Measurements from ENCODE around the gene DMRT1. TPM values are rescaled to one million over a fixed set of nuclear protein-coding genes. Genes with fewer than 3 reads are reported as not detected.

The DMRT1 gene
- total RNA-seq, result not detected

GRCh38 chr9:841371-842209 lies at the start of gene DMRT1:
Gene DMRT1 (plus strand): TSS chr9:841697. CDS start chr9:841839, 142 bp downstream.
- H3K27me3 Mint-ChIP-seq, result peaks cover 38 to 49% of the 10 kb centered on the region in 2 donors
- no peaks in the 10 kb centered on the region for H3K36me3 Mint-ChIP-seq
- H3K9me3 Mint-ChIP-seq, result no peaks in the 10 kb centered on the region
- no peak within 1 kb of the TSS for H3K27ac Mint-ChIP-seq
- no peaks in the 10 kb centered on the region for H3K4me1 Mint-ChIP-seq (ENCODE audit: low read depth in 2 of 2)
- ATAC-seq (no peak), DNase-seq (ENCODE audit: low spot score) (no peak)
- H3K4me3 Mint-ChIP-seq, result no peak within 1 kb of the TSS

- Mint-ChIP-seq H3K27ac (no peak overlapping the region), H3K27me3 (no peaks in the 10 kb centered on the region), H3K9me3 (no peaks in the 10 kb centered on the region), H3K36me3 (no peaks in the 10 kb centered on the region), H3K4me3 (no peak overlapping the region), H3K4me1 (ENCODE audit: low read depth in 2 of 2) (peaks cover 0 to 7% of the 10 kb centered on the region in 2 donors)
- ATAC-seq (no peak), DNase-seq (ENCODE audit: low spot score) (no peak)
Measured at GRCh38 chr9:792331-793260, 48.9 kb upstream of the DMRT1 start.

- Mint-ChIP-seq H3K36me3 (no peaks in the 10 kb centered on the region), H3K9me3 (no peaks in the 10 kb centered on the region), H3K27ac (no peak overlapping the region), H3K27me3 (no peaks in the 10 kb centered on the region), H3K4me1 (ENCODE audit: low read depth in 2 of 2) (no peaks in the 10 kb centered on the region), H3K4me3 (no peak overlapping the region)
- no peak for ATAC-seq
- DNase-seq (ENCODE audit: low spot score), result no peak
Measured at GRCh38 chr9:794386-794785, 47.1 kb upstream of the DMRT1 start.

- Mint-ChIP-seq H3K36me3 (no peaks in the 10 kb centered on the region), H3K27me3 (peaks cover 5% of the 10 kb centered on the region in 2 donors), H3K4me1 (ENCODE audit: low read depth in 2 of 2) (no peaks in the 10 kb centered on the region), H3K4me3 (no peak overlapping the region), H3K9me3 (no peaks in the 10 kb centered on the region), H3K27ac (no peak overlapping the region)
- ATAC-seq (no peak), DNase-seq (ENCODE audit: low spot score) (no peak)
Measured at GRCh38 chr9:795869-796268, 45.6 kb upstream of the DMRT1 start.

- DNase-seq (ENCODE audit: low spot score), result no peak
- H3K36me3 Mint-ChIP-seq, result no peaks in the 10 kb centered on the region
- no peak for ATAC-seq
- H3K27ac Mint-ChIP-seq, result no peak overlapping the region
- no peak overlapping the region for H3K4me3 Mint-ChIP-seq
- H3K27me3 Mint-ChIP-seq, result peaks cover 16 to 31% of the 10 kb centered on the region in 2 donors
- H3K4me1 Mint-ChIP-seq (ENCODE audit: low read depth in 2 of 2), result no peaks in the 10 kb centered on the region
- H3K9me3 Mint-ChIP-seq, result no peaks in the 10 kb centered on the region
Measured at GRCh38 chr9:800591-801150, 40.8 kb upstream of the DMRT1 start.

GRCh38 chr9:801399-802071 lies 40.0 kb upstream of the DMRT1 start:
- peaks cover 16 to 31% of the 10 kb centered on the region in 2 donors for H3K27me3 Mint-ChIP-seq
- no peaks in the 10 kb centered on the region for H3K9me3 Mint-ChIP-seq
- H3K4me1 Mint-ChIP-seq (ENCODE audit: low read depth in 2 of 2), result no peaks in the 10 kb centered on the region
- DNase-seq (ENCODE audit: low spot score), result no peak
- no peak overlapping the region for H3K4me3 Mint-ChIP-seq
- no peak for ATAC-seq
- H3K36me3 Mint-ChIP-seq, result no peaks in the 10 kb centered on the region
- no peak overlapping the region for H3K27ac Mint-ChIP-seq

GRCh38 chr9:804026-804425 lies 37.5 kb upstream of the DMRT1 start:
- Mint-ChIP-seq H3K4me1 (ENCODE audit: low read depth in 2 of 2) (no peaks in the 10 kb centered on the region), H3K9me3 (no peaks in the 10 kb centered on the region), H3K27ac (no peak overlapping the region), H3K27me3 (peaks cover 23 to 31% of the 10 kb centered on the region in 2 donors), H3K4me3 (no peak overlapping the region), H3K36me3 (no peaks in the 10 kb centered on the region)
- no peak for DNase-seq (ENCODE audit: low spot score)
- no peak for ATAC-seq

- Mint-ChIP-seq H3K36me3 (no peaks in the 10 kb centered on the region), H3K27ac (no peak overlapping the region)
- DNase-seq (ENCODE audit: low spot score), result no peak
Measured at GRCh38 chr9:805151-805550, 36.3 kb upstream of the DMRT1 start.

GRCh38 chr9:806285-807156 lies 35.0 kb upstream of the DMRT1 start:
- Mint-ChIP-seq H3K36me3 (no peaks in the 10 kb centered on the region), H3K27ac (no peak overlapping the region)

More at GRCh38 chr9:805151-805550, 36.3 kb upstream of the DMRT1 start:
- Mint-ChIP-seq H3K9me3 (no peaks in the 10 kb centered on the region), H3K27me3 (peaks cover 23 to 31% of the 10 kb centered on the region in 2 donors), H3K4me3 (no peak overlapping the region), H3K4me1 (ENCODE audit: low read depth in 2 of 2) (no peaks in the 10 kb centered on the region)
- ATAC-seq, result no peak

GRCh38 chr9:811106-811531 lies 30.4 kb upstream of the DMRT1 start:
- ATAC-seq (no peak), DNase-seq (ENCODE audit: low spot score) (no peak)
- H3K4me1 Mint-ChIP-seq (ENCODE audit: low read depth in 2 of 2), result no peaks in the 10 kb centered on the region
- H3K27me3 Mint-ChIP-seq, result peaks cover 0 to 7% of the 10 kb centered on the region in 2 donors
- H3K36me3 Mint-ChIP-seq, result no peaks in the 10 kb centered on the region
- no peaks in the 10 kb centered on the region for H3K9me3 Mint-ChIP-seq
- no peak overlapping the region for H3K4me3 Mint-ChIP-seq
- no peak overlapping the region for H3K27ac Mint-ChIP-seq

More at GRCh38 chr9:806285-807156, 35.0 kb upstream of the DMRT1 start:
- Mint-ChIP-seq H3K4me1 (ENCODE audit: low read depth in 2 of 2) (no peaks in the 10 kb centered on the region), H3K27me3 (peaks cover 14 to 21% of the 10 kb centered on the region in 2 donors), H3K9me3 (no peaks in the 10 kb centered on the region), H3K4me3 (no peak overlapping the region)
- ATAC-seq (no peak), DNase-seq (ENCODE audit: low spot score) (no peak)

- Mint-ChIP-seq H3K9me3 (no peaks in the 10 kb centered on the region), H3K27ac (no peak overlapping the region), H3K27me3 (peaks cover 10 to 15% of the 10 kb centered on the region in 2 donors), H3K4me3 (no peak overlapping the region), H3K4me1 (ENCODE audit: low read depth in 2 of 2) (peaks cover 0 to 5% of the 10 kb centered on the region in 2 donors), H3K36me3 (no peaks in the 10 kb centered on the region)
- DNase-seq (ENCODE audit: low spot score), result no peak
- ATAC-seq, result no peak
Measured at GRCh38 chr9:818958-819357, 22.5 kb upstream of the DMRT1 start.

GRCh38 chr9:826500-827280 lies 14.8 kb upstream of the DMRT1 start:
- ATAC-seq (no peak), DNase-seq (ENCODE audit: low spot score) (no peak)
- no peaks in the 10 kb centered on the region for H3K4me1 Mint-ChIP-seq (ENCODE audit: low read depth in 2 of 2)
- peaks cover 0 to 4% of the 10 kb centered on the region in 2 donors for H3K27me3 Mint-ChIP-seq
- no peak overlapping the region for H3K4me3 Mint-ChIP-seq
- no peaks in the 10 kb centered on the region for H3K9me3 Mint-ChIP-seq
- no peak overlapping the region for H3K27ac Mint-ChIP-seq
- no peaks in the 10 kb centered on the region for H3K36me3 Mint-ChIP-seq
